OCI-LY3 (cell line): ENCODE measurements around the gene FSTL3.
A peak's percentile ranks its signal among the peaks of the same experiment; 100 is the strongest.
"Not testable (repeated sequence)": the region's sequence is repeated elsewhere in the genome, so short reads cannot be mapped to it uniquely, and the experiment has no call there.

ENCODE experiments used
- H2AFZ ChIP-seq: fragments of 200-600, 300-600 bp; shearing (Covaris generic); 2 replicates; pipeline ENCODE4 v1.6.0; 2014; ENCODE audit warnings: antibody characterized with exemption, low read depth, low read length
- H3K27ac ChIP-seq: fragments of 200-600, 300-600 bp; sonication (generic); 2 replicates; pipeline ENCODE4 v1.5.1; 2014; ENCODE audit warnings: mild to moderate bottlenecking, low read length, moderate library complexity, mixed read lengths
- H3K27me3 ChIP-seq: fragments of 200-600, 300-600 bp; sonication (generic); 2 replicates; pipeline ENCODE4 v1.6.1; 2014; ENCODE audit warnings: low read depth, low read length, mixed read lengths
- H3K36me3 ChIP-seq: fragments of 200-600, 300-600 bp; sonication (generic); replicated peaks from 2 replicates; pipeline ENCODE3; 2014; ENCODE audit warnings: low read depth, low read length, mixed read lengths
- H3K4me1 ChIP-seq: fragments of 300-600, 200-600 bp; sonication (generic); 2 replicates; pipeline ENCODE4 v1.6.1; 2014; ENCODE audit warnings: low read length, mixed read lengths
- H3K4me2 ChIP-seq: fragments of 200-600, 300-600 bp; sonication (generic); 2 replicates; pipeline ENCODE4 v1.6.1; 2014; ENCODE audit warnings: low read length, mixed read lengths
- H3K4me3 ChIP-seq: fragments of 300-600, 200-600 bp; sonication (generic); 2 replicates; pipeline ENCODE4 v1.5.1; 2014; ENCODE audit warnings: antibody characterized with exemption, mild to moderate bottlenecking, low read length, moderate library complexity
- H3K79me2 ChIP-seq: fragments of 300-600, 200-600 bp; shearing (Covaris generic); 2 replicates; pipeline ENCODE4 v1.6.1; 2014; ENCODE audit warnings: mild to moderate bottlenecking, low read length, mixed read lengths
- H3K9ac ChIP-seq: fragments of 300-600, 200-600 bp; shearing (Covaris generic); 2 replicates; pipeline ENCODE4 v1.6.0; 2014; ENCODE audit warnings: mild to moderate bottlenecking, low read length, moderate library complexity
- H3K9me3 ChIP-seq: fragments of 200-600, 300-600 bp; shearing (Covaris generic); 2 replicates; pipeline ENCODE4 v1.6.1; 2014; ENCODE audit warnings: low read length, mixed read lengths; ENCODE audit not compliant: insufficient read depth
- H4K20me1 ChIP-seq: fragments of 200-600, 300-600 bp; sonication (generic); 2 replicates; pipeline ENCODE4 v1.6.1; 2016; ENCODE audit warnings: low read length, mixed read lengths; ENCODE audit not compliant: insufficient read depth
- EZH2phosphoT487 ChIP-seq: fragments of 200-600 bp; shearing (Covaris generic); IDR thresholded peaks from 2 replicates; pipeline ENCODE4 v1.6.1; 2018; ENCODE audit warnings: antibody characterized with exemption, mixed run types, low read depth
- TF ChIP-seq, protein P1 (sequence below): fragments of 200-600, 300-600 bp; sonication (generic); IDR thresholded peaks from 2 replicates; pipeline ENCODE4 v1.5.1; 2014; ENCODE audit warnings: antibody characterized with exemption, low read length, low read depth

The FSTL3 gene

DNA sequence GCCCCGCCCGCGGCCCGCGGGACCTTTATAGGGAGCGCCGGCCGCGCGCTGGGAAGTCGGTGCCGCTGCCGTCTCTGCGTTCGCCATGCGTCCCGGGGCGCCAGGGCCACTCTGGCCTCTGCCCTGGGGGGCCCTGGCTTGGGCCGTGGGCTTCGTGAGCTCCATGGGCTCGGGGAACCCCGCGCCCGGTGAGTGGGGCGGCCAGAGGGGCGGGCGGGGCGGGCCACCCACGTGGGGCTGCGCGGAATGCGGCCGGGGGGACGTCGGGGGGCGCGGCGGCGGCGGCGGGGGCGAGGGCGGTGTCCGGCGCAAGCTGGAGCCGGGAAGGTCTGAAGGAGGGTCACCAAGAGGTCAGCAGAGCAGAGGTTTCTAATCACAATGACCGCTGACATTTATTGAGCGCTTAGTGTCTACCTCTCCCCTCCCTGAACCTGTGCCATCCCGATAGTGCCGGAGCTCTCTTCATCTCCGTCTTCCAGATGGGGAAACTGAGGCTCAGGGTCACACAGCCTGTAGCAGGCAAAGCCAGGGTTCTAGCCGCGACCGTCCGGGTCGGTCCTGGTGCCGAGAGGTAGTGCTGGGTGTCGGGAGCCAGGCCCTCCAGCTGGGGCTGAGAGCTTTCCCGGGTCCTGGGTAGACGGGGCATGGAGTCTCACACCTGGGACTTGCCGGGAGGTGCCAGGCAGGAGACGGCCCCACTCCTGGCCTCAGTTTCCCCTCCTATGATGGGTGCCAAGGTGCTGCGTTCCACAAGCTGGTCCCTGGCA is at the start of gene FSTL3:
TSS of gene FSTL3 (plus strand) at position 54 of the 767 bp plus-strand sequence. CDS start at position 86, 32 bp downstream.
- peaks cover 3% of the 10 kb centered on the region; the same call in 1 of the 2 replicates for H4K20me1 ChIP-seq
- no peaks in the 10 kb centered on the region for H3K36me3 ChIP-seq
- peaks cover 9% of the 10 kb centered on the region for H3K79me2 ChIP-seq
- no peaks in the 10 kb centered on the region for H3K27me3 ChIP-seq
- no peak within 1 kb of the TSS for H2AFZ ChIP-seq
- no peaks in the 10 kb centered on the region for H3K9me3 ChIP-seq
- no peak within 1 kb of the TSS for H3K4me2 ChIP-seq
- H3K4me1 ChIP-seq: peaks cover 9% of the 10 kb centered on the region
- no peak within 1 kb of the TSS for H3K27ac ChIP-seq
- TF ChIP-seq, protein P1, sequence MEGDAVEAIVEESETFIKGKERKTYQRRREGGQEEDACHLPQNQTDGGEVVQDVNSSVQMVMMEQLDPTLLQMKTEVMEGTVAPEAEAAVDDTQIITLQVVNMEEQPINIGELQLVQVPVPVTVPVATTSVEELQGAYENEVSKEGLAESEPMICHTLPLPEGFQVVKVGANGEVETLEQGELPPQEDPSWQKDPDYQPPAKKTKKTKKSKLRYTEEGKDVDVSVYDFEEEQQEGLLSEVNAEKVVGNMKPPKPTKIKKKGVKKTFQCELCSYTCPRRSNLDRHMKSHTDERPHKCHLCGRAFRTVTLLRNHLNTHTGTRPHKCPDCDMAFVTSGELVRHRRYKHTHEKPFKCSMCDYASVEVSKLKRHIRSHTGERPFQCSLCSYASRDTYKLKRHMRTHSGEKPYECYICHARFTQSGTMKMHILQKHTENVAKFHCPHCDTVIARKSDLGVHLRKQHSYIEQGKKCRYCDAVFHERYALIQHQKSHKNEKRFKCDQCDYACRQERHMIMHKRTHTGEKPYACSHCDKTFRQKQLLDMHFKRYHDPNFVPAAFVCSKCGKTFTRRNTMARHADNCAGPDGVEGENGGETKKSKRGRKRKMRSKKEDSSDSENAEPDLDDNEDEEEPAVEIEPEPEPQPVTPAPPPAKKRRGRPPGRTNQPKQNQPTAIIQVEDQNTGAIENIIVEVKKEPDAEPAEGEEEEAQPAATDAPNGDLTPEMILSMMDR: no peak
- TF ChIP-seq EZH2phosphoT487: no peak
- H3K4me3 ChIP-seq: no peak within 1 kb of the TSS
- no peak within 1 kb of the TSS for H3K9ac ChIP-seq

DNA sequence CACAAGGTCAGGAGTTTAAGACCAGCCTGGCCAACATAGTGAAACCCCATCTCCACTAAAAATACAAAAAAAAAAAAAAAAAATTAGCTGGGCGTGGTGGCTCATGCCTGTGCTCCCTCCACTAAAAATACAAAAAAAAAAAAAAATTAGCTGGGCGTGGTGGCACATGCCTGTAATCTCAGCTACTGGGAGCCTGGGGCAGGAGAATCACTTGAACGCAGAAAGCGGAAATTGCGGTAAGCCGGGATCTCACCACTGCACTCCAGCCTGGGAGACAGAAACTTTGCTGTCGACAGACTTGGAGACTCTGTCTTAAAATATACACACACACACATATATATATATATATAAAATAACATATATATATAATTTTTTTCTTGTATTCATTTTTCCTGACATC is 49.6 kb upstream of the FSTL3 start:
- H3K9me3 ChIP-seq, H3K27me3 ChIP-seq, H3K4me2 ChIP-seq, H2AFZ ChIP-seq, H3K9ac ChIP-seq, H3K4me1 ChIP-seq, H3K4me3 ChIP-seq, H3K27ac ChIP-seq, H4K20me1 ChIP-seq: not testable (repeated sequence)
- Histone ChIP-seq H3K79me2 (peaks cover 38% of the 10 kb centered on the region), H3K36me3 (peaks cover 37% of the 10 kb centered on the region)

DNA sequence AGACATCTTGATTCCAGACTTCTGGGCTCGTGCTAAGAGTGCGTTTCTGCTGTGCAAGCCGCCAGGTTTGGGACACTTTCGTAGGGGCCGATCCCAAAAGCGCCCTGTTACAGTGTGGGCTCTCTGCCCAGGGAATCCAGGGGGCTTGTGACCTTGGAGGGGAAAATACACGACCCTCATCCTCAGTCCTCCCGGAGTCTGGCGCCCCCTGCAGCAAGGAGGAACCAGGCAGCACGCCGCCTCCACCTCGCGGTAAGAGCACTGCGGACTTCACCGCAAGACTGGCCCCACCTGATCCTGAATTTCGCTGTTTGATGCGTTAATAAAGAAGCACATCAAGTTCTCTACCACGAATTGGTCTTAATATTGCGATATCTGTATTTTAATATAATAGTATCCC is 48.0 kb upstream of the FSTL3 start:
- H3K27ac ChIP-seq: no peak overlapping the region
- peaks cover 30% of the 10 kb centered on the region for H3K36me3 ChIP-seq
- no peaks in the 10 kb centered on the region for H3K27me3 ChIP-seq
- 0 out of 2 replicates have a peak, but pooled peaks cover 3% of the 10 kb centered on the region for H4K20me1 ChIP-seq
- no peak overlapping the region for H3K4me3 ChIP-seq
- H2AFZ ChIP-seq: no peak overlapping the region
- TF ChIP-seq EZH2phosphoT487: no peak
- TF ChIP-seq, protein P1: peak; percentile 28
- H3K4me2 ChIP-seq: no peak overlapping the region
- H3K79me2 ChIP-seq: peaks cover 54% of the 10 kb centered on the region
- H3K4me1 ChIP-seq: peaks cover 5% of the 10 kb centered on the region
- H3K9ac ChIP-seq: no peak overlapping the region
- H3K9me3 ChIP-seq: no peaks in the 10 kb centered on the region

DNA sequence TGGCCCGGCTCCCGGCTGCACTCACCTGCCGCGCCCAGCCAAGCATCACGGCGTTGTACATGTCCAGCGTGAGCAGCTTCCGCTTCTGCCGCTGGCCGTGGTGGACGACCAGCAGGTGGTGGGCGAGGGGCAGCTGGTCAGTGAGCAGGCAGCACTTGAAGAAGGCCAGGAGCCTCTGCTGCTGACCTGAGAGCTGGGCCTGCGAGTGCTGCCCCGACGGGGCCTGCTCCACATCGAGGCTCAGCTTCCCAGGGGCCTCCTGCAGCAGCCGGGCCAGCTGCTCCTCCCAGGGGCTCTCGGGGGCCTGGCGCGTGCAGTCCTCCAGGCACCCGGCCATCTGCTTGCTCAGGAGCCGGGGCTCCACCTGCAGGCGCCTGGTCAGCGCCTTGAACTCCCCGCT is 46.7 kb upstream of the FSTL3 start:
- not testable (repeated sequence) for H3K9me3 ChIP-seq, H3K4me3 ChIP-seq, H3K4me2 ChIP-seq, H3K27me3 ChIP-seq, H3K27ac ChIP-seq, H3K9ac ChIP-seq, H4K20me1 ChIP-seq, H2AFZ ChIP-seq
- H3K4me1 ChIP-seq: peaks cover 11% of the 10 kb centered on the region
- H3K36me3 ChIP-seq: peaks cover 25% of the 10 kb centered on the region
- peaks cover 59% of the 10 kb centered on the region for H3K79me2 ChIP-seq

DNA sequence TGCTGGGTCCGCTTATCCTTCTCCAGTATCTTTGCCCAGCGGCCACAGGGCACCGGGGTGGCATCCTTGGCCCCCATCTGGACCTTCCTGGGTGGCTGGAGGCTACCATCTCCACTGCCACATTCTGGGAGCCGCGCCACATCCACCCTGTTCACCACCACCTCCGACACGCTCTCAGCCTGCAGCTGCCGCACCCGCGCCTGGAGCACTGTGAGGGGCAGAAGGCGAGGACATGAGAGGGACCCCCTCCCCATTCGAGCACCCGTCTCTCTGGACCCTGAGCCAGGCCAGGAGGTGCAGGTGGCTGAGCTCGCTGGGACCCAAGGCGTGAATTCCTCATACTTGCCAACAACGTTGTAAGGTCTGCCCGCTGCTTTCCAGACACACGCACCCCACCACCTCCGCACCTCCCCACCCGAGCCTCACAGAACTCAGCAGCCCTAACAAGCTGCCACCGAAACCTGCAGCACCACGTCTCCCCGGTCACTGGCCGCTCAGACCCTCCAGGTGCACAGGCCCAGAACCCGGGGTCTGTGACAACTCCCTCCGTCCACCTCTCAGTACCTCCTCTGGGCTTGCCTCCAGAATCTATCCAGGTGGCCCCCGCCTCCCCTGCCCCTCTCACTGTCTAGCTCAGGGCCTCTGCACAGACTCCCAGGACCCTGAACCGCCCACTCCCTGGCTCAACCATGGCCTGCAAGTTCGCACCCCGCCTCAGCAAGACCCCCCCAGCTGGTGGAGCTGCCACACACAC is 46.1 kb upstream of the FSTL3 start:
- no peak overlapping the region for H3K4me2 ChIP-seq
- no peak overlapping the region for H3K9ac ChIP-seq
- no peaks in the 10 kb centered on the region for H3K27me3 ChIP-seq
- 0 out of 2 replicates have a peak, but pooled peaks cover 2% of the 10 kb centered on the region for H4K20me1 ChIP-seq
- H2AFZ ChIP-seq: no peak overlapping the region
- H3K9me3 ChIP-seq: no peaks in the 10 kb centered on the region
- peaks cover 24% of the 10 kb centered on the region for H3K36me3 ChIP-seq
- H3K4me3 ChIP-seq: no peak overlapping the region
- TF ChIP-seq EZH2phosphoT487: no peak
- TF ChIP-seq, protein P1: no peak
- no peak overlapping the region for H3K27ac ChIP-seq
- peaks cover 11% of the 10 kb centered on the region for H3K4me1 ChIP-seq
- peaks cover 59% of the 10 kb centered on the region for H3K79me2 ChIP-seq
